ENCODE data around the gene UTS2B. TPM values are rescaled to one million over a fixed set of nuclear protein-coding genes. Genes with fewer than 3 reads are reported as not detected.

Gene UTS2B
- total and polyA plus RNA-seq, 2 of the 4 experiments (the other 2 are of a cell fraction), result 0.72 to 0.79 TPM

DNA sequence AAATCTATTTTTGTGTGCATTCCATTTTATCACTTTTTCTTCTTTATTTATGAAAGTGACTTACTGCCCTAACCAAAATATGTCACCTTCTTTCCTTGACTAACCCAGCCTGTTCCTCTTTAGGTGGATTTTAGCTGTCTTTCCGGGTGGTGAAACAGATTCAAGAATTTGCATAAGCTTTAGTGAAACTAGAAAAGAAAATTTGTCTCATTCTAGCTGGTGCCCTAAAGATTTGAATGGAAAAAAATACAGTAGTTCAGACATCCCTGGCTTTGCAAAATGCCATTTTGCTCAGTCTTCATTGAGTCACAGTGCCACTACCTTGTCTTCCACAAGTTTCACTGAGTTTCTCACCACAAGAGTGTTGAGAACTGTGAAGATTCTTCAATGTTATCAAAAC, 29.3 kb downstream of the UTS2B start:
- ChIA-PET CTCF (no interaction called here), POLR2A (ENCODE audit: unreplicated experiment) (no interaction called here)
- WGBS, 2 experiments (ENCODE audit: extremely low coverage in 2 of 2, insufficient read length in 1 of 2), result no CpG with 5 or more reads among the region's 1 CpG

More for the DNA sequence above, 29.3 kb downstream of the UTS2B start:
- intact Hi-C loops (cut with micrococcal nuclease), result no loop called here
- Histone ChIP-seq H3K18ac (ENCODE audit: low read depth, low read length) (no peak overlapping the region), H3K4ac (ENCODE audit: low read depth, low read length) (no peak overlapping the region), H2BK120ac (ENCODE audit: low read depth, low read length) (no peak overlapping the region), H4K8ac (ENCODE audit: low read depth in 2 of 2, low read length in 2 of 2) (no peak overlapping the region), H3K4me3 (ENCODE audit: insufficient read depth, low read depth, low read length) (no peak overlapping the region), H2BK15ac (ENCODE audit: low read depth, low read length) (no peak overlapping the region), H3K79me1 (ENCODE audit: low read depth in 1 of 2, low read length in 2 of 2) (no peaks in the 10 kb centered on the region), H2BK20ac (ENCODE audit: low read depth, low read length) (no peak overlapping the region), H3K36me3 (ENCODE audit: control insufficient read depth, insufficient read depth, low read length) (no peaks in the 10 kb centered on the region), H2AK9ac (replicated peaks; ENCODE audit: low read depth, low read length, poor library complexity) (no peak overlapping the region), H4K91ac (ENCODE audit: insufficient read depth, low read depth, low read length) (no peak overlapping the region), H3K56ac (ENCODE audit: extremely low read depth, insufficient read depth, low read length) (no peak overlapping the region), H3K27ac (ENCODE audit: insufficient read depth, low read length) (no peak overlapping the region), H2AK5ac (ENCODE audit: low read depth, low read length) (no peak overlapping the region), H2BK5ac (ENCODE audit: low read depth, low read length, poor library complexity, severe bottlenecking) (no peak overlapping the region), H3K9ac (ENCODE audit: low read depth, low read length) (no peak overlapping the region), H3K4me2 (ENCODE audit: low read depth, low read length) (no peak overlapping the region), H3K23ac (ENCODE audit: low read depth, low read length) (peak overlapping the region; percentile 33; the same call in 1 of the 2 replicates), H3K14ac (replicated peaks; ENCODE audit: low read depth, low read length) (no peak overlapping the region), H2AFZ (replicated peaks; ENCODE audit: low read length, poor library complexity) (no peak overlapping the region), H3K9me1 (ENCODE audit: insufficient read depth, low read length) (no peaks in the 10 kb centered on the region), H3K9me3 (ENCODE audit: control insufficient read depth, insufficient read depth, low read length) (no peaks in the 10 kb centered on the region), H3K4me1 (ENCODE audit: control insufficient read depth, insufficient read depth, low read length) (peaks cover 2% of the 10 kb centered on the region; the same call in 1 of the 2 replicates), H4K20me1 (ENCODE audit: insufficient read depth, low read length) (no peaks in the 10 kb centered on the region), H4K5ac (ENCODE audit: low read depth, low read length) (no peak overlapping the region), H3K27me3 (ENCODE audit: control insufficient read depth, insufficient read depth, low read length) (no peaks in the 10 kb centered on the region)
- in situ Hi-C loops (cut with MboI; ENCODE audit: low sequenced_read_pairs), result no loop called here
- no TSS peak for BruUV-seq (replicated peaks)
- ATAC-seq (ENCODE audit: low read depth) (no peak), DNase-seq (no peak)
- dilution Hi-C loops (cut with HindIII; ENCODE audit: low sequenced_read_pairs, unreplicated experiment), result no loop called here
- TF ChIP-seq, protein P1, sequence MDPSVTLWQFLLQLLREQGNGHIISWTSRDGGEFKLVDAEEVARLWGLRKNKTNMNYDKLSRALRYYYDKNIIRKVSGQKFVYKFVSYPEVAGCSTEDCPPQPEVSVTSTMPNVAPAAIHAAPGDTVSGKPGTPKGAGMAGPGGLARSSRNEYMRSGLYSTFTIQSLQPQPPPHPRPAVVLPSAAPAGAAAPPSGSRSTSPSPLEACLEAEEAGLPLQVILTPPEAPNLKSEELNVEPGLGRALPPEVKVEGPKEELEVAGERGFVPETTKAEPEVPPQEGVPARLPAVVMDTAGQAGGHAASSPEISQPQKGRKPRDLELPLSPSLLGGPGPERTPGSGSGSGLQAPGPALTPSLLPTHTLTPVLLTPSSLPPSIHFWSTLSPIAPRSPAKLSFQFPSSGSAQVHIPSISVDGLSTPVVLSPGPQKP (IDR thresholded peaks at IDR 0.05; ENCODE audit: borderline replicate concordance, low read depth, low read length), result no peak
- no peak for TF ChIP-seq MAFK (IDR thresholded peaks at IDR 0.05; ENCODE audit: low read depth, low read length)
- TF ChIP-seq, protein P2, sequence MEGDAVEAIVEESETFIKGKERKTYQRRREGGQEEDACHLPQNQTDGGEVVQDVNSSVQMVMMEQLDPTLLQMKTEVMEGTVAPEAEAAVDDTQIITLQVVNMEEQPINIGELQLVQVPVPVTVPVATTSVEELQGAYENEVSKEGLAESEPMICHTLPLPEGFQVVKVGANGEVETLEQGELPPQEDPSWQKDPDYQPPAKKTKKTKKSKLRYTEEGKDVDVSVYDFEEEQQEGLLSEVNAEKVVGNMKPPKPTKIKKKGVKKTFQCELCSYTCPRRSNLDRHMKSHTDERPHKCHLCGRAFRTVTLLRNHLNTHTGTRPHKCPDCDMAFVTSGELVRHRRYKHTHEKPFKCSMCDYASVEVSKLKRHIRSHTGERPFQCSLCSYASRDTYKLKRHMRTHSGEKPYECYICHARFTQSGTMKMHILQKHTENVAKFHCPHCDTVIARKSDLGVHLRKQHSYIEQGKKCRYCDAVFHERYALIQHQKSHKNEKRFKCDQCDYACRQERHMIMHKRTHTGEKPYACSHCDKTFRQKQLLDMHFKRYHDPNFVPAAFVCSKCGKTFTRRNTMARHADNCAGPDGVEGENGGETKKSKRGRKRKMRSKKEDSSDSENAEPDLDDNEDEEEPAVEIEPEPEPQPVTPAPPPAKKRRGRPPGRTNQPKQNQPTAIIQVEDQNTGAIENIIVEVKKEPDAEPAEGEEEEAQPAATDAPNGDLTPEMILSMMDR (conservative IDR thresholded peaks at IDR 0.05; ENCODE audit: low read depth, low read length), result no peak
- TF ChIP-seq CHD1 (IDR thresholded peaks at IDR 0.05; ENCODE audit: low read depth, low read length), result no peak
- TF ChIP-seq RAD21 (IDR thresholded peaks at IDR 0.05; ENCODE audit: low read length), result no peak
- no peak for TF ChIP-seq POLR2A (IDR thresholded peaks at IDR 0.05; ENCODE audit: low read depth, low read length)

Measured in IMR-90 (cell line).